Testis (tissue), 2 donors: ENCODE results near the gene BZW2.
"Not testable (repeated sequence)": the region's sequence is repeated elsewhere in the genome, so short reads cannot be mapped to it uniquely, and the experiment has no call there.

Experiments used
- CTCF ChIP-seq, 3 experiments: fragments of 450-650 bp in 2 of 3; fragments of 200-600 bp in 1 of 3; sonication (generic) in 1 of 3; IDR thresholded peaks; one replicate each; pipeline ENCODE4 v1.5.1; 2016 to 2019; ENCODE audit warnings: antibody characterized with exemption in 3 of 3, mild to moderate bottlenecking in 2 of 3, moderate library complexity in 1 of 3
- POLR2A ChIP-seq: fragments of 450-650 bp; IDR thresholded peaks from one replicate; pipeline ENCODE4 v1.6.1; 2017; ENCODE audit warnings: antibody characterized with exemption, mild to moderate bottlenecking, moderate library complexity

DNA sequence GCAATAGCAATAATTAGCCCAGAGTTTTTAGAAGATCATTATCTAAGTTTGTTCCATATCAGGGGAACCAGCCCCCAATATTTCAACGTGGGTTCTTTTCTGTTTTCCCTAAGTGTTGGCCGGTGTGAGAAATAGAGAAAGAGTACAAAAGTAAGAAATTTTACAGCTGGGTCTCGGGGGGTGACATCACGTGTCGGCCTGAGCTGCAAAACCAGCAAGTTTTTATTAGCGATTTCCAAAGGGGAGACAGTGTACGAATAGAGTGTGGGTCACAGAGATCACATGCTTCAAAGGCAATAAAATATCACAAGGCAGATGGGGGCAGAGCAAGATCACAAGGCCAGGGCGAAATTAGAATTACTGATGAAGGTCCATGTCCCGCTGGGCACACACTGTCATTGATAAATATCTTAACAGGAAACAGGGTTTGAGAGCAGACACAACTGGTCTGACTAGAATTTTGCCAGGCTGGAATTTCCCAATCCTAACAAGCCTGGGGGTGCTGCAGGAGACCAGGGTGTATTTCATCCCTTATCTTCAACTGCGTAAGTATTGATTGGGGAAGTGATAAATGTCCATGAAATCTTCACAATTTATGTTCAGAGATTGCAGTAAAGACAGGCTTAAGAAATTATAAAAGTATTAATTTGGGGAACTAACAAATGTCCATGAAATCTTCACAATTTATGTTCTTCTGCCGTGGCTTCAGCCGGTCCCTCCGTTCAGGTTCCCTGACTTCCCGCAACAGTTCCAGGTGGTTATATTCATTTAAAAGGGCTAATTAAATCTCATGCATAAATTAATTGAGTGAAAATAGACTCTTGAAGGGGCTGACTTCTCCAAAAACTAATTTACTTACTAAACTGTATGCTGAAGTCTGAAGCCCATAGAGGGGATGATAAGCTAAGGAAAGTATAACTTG is 32.9 kb downstream of the BZW2 start:
- not testable (repeated sequence) for TF ChIP-seq CTCF (IDR thresholded peaks at IDR 0.05); POLR2A
